ENCODE measurements around the gene SELPLG.

GRCh38 chr12:108616359-108616758, 17.3 kb downstream of the SELPLG start:
- TF ChIP-seq POLR2AphosphoS5 (IDR thresholded peaks at IDR 0.05; ENCODE audit: low read depth, low read length) (no peak), TAF1 (IDR thresholded peaks at IDR 0.05; ENCODE audit: borderline replicate concordance, insufficient read depth, low read length) (no peak), SIN3A (IDR thresholded peaks at IDR 0.05; ENCODE audit: borderline replicate concordance, insufficient read depth, low read length) (no peak)
- TF ChIP-seq, protein P1, sequence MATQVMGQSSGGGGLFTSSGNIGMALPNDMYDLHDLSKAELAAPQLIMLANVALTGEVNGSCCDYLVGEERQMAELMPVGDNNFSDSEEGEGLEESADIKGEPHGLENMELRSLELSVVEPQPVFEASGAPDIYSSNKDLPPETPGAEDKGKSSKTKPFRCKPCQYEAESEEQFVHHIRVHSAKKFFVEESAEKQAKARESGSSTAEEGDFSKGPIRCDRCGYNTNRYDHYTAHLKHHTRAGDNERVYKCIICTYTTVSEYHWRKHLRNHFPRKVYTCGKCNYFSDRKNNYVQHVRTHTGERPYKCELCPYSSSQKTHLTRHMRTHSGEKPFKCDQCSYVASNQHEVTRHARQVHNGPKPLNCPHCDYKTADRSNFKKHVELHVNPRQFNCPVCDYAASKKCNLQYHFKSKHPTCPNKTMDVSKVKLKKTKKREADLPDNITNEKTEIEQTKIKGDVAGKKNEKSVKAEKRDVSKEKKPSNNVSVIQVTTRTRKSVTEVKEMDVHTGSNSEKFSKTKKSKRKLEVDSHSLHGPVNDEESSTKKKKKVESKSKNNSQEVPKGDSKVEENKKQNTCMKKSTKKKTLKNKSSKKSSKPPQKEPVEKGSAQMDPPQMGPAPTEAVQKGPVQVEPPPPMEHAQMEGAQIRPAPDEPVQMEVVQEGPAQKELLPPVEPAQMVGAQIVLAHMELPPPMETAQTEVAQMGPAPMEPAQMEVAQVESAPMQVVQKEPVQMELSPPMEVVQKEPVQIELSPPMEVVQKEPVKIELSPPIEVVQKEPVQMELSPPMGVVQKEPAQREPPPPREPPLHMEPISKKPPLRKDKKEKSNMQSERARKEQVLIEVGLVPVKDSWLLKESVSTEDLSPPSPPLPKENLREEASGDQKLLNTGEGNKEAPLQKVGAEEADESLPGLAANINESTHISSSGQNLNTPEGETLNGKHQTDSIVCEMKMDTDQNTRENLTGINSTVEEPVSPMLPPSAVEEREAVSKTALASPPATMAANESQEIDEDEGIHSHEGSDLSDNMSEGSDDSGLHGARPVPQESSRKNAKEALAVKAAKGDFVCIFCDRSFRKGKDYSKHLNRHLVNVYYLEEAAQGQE (IDR thresholded peaks at IDR 0.05; ENCODE audit: insufficient read depth in 1 of 2, low read depth in 2 of 2, low read length in 2 of 2) = no peak
